ENCODE data around the gene ITGA2. TPM values are rescaled to one million over a fixed set of nuclear protein-coding genes. Genes with fewer than 3 reads are reported as not detected.
A peak's percentile ranks its signal among the peaks of the same experiment; 100 is the strongest.

The ITGA2 gene
- total and polyA plus RNA-seq, 2 of the 8 experiments (the other 6 are each of a cell fraction or from before 2014, with no cell fraction given): 1.4 to 7.7 TPM

DNA sequence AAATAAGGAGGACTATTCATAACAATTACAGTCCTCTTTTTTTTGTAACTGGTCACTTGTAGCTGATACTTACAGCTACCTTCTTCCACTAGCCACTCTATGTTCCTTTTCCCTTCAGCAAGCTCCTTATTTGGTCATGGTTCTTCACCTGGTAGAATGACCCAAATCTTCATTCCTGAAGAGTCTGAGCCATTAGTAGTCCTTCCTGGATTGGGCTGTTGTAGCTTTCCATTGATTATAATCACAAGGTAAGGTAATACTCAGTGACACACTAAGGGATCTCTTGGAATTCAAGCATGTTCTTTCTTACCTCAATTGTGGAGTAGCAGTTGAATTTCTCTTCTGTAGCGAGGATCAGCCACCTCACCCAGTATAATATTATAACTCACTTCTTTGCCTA is 25.5 kb upstream of the ITGA2 start:
- Histone ChIP-seq H3K18ac (ENCODE audit: extremely low read depth, low read length) (no peak overlapping the region), H3K27ac (ENCODE audit: low read depth, low read length) (no peak overlapping the region), H4K8ac (ENCODE audit: extremely low read depth, insufficient read depth, low read length) (no peak overlapping the region), H3K4me1 (replicated peaks in 1 of 4; ENCODE audit: control insufficient read depth in 3 of 4, insufficient read depth in 4 of 4, low read length in 3 of 4) (no peaks in the 10 kb centered on the region), H2BK15ac (ENCODE audit: low read length) (no peak overlapping the region), H3K4ac (replicated peaks; ENCODE audit: insufficient read length, low read depth, low read length) (no peak overlapping the region), H3K36me3 (ENCODE audit: control insufficient read depth in 2 of 4, insufficient read depth in 4 of 4, low read length in 3 of 4) (no peaks in the 10 kb centered on the region), H2BK5ac (ENCODE audit: low read depth, low read length) (no peak overlapping the region), H2AFZ (ENCODE audit: low read length) (no peak overlapping the region), H4K20me1 (replicated peaks in 1 of 2; ENCODE audit: control insufficient read depth in 1 of 2, insufficient read depth in 2 of 2, low read length in 2 of 2) (no peaks in the 10 kb centered on the region), H4K91ac (replicated peaks; ENCODE audit: insufficient read length, low read length) (no peak overlapping the region), H3K79me1 (ENCODE audit: low read depth, low read length) (no peaks in the 10 kb centered on the region), H3K14ac (ENCODE audit: insufficient read length) (no peak overlapping the region), H3K9ac (replicated peaks in 1 of 4; ENCODE audit: extremely low read depth in 1 of 4, low read depth in 3 of 4, low read length in 3 of 4) (no peak overlapping the region), H3K56ac (replicated peaks; ENCODE audit: insufficient read length, low read depth, low read length) (no peak overlapping the region), H2BK12ac (ENCODE audit: low read depth, low read length) (no peak overlapping the region), H2AK5ac (ENCODE audit: low read depth, low read length) (no peak overlapping the region), H3K4me3 (ENCODE audit: extremely low read depth in 1 of 4, insufficient read depth in 2 of 4, low read depth in 3 of 4, low read length in 4 of 4) (no peak overlapping the region), H3K9me3 (ENCODE audit: insufficient read depth in 2 of 2, low read depth in 1 of 2, low read length in 1 of 2) (no peaks in the 10 kb centered on the region), H3K23me2 (ENCODE audit: low read depth, low read length) (no peaks in the 10 kb centered on the region), H2BK120ac (replicated peaks; ENCODE audit: low read depth, low read length) (no peak overlapping the region), H3K23ac (ENCODE audit: insufficient read length) (no peak overlapping the region), H3K27me3 (replicated peaks in 1 of 4; ENCODE audit: control insufficient read depth in 3 of 4, extremely low read depth in 1 of 4, insufficient read depth in 3 of 4, low read length in 3 of 4) (no peaks in the 10 kb centered on the region), H3K79me2 (ENCODE audit: control insufficient read depth in 1 of 2, insufficient read depth in 2 of 2, low read length in 2 of 2) (no peaks in the 10 kb centered on the region), H2BK20ac (ENCODE audit: low read length) (no peak overlapping the region), H4K5ac (ENCODE audit: insufficient read length, low read depth, low read length) (no peak overlapping the region), H3K4me2 (ENCODE audit: insufficient read depth in 1 of 2, low read depth in 2 of 2, low read length in 2 of 2) (no peak overlapping the region)
- TF ChIP-seq ATF3 (IDR thresholded peaks at IDR 0.05; ENCODE audit: insufficient read depth, low read depth, low read length) (no peak), SRF (IDR thresholded peaks at IDR 0.05; ENCODE audit: low read depth, low read length) (peak; percentile 37; the same call in 1 of the 2 replicates)
- no peak for FAIRE-seq
- POLR2A ChIA-PET (ENCODE audit: partially characterized antibody): interaction anchor here (1.0 to 1.4 kb wide), 2 partner anchors 9 to 27 kb away, joined by 3 read pairs; no protein-coding TSS in a partner anchor
- WGBS, 2 experiments (ENCODE audit: extremely low coverage in 1 of 2, insufficient coverage in 1 of 2, insufficient read length in 1 of 2, insufficient replicate concordance in 2 of 2, low coverage in 1 of 2, low lambda C conversion rate in 2 of 2, missing lambda C conversion rate in 1 of 2): 95% methylated on average over 1 of the region's 1 CpG; no CpG with 5 or more reads in 1 of the 2 experiments
- CTCF ChIA-PET (ENCODE audit: partially characterized antibody): interaction anchor here (1.0 to 4.2 kb wide), 7 partner anchors 9 to 133 kb away, joined by 3 to 24 read pairs (median 3); no protein-coding TSS in a partner anchor
- DNase-seq (ENCODE audit: low read depth in 1 of 2, low spot score in 2 of 2): no peak

Data from H1 (cell line).